Smooth muscle cell (in vitro differentiated cells): ENCODE results near the gene FTO. TPM values are rescaled to one million over a fixed set of nuclear protein-coding genes. Genes with fewer than 3 reads are reported as not detected.

Experiments used
- DNase-seq: peaks from one replicate; lab custom pipeline; 2025; ENCODE audit not compliant: unreplicated experiment; lab: John Stamatoyannopoulos, UW
- H2AFZ ChIP-seq: fragments of 200-600 bp; sonication (generic); 2 replicates; pipeline ENCODE4 v1.6.0; 2016; ENCODE audit warnings: antibody characterized with exemption, low read depth, mild to moderate bottlenecking
- H3F3A ChIP-seq: fragments of 200-600 bp; sonication (generic); 2 replicates; pipeline ENCODE4 v1.6.0; 2017; ENCODE audit warnings: antibody characterized with exemption, low read depth
- H3K27ac ChIP-seq: fragments of 200-600 bp; sonication (generic); 2 replicates; pipeline ENCODE4 v1.5.1; 2016; ENCODE audit warnings: low read depth, mild to moderate bottlenecking
- H3K27me3 ChIP-seq: fragments of 200-600 bp; sonication (generic); 2 replicates; pipeline ENCODE4 v1.6.1; 2016; ENCODE audit warnings: low read depth, mild to moderate bottlenecking
- H3K36me3 ChIP-seq: fragments of 200-600 bp; sonication (generic); 2 replicates; pipeline ENCODE4 v1.5.1; 2016; ENCODE audit warnings: low read depth
- H3K4me1 ChIP-seq: fragments of 200-600 bp; sonication (generic); 2 replicates; pipeline ENCODE4 v1.5.1; 2016; ENCODE audit warnings: low read depth
- H3K4me2 ChIP-seq: fragments of 200-600 bp; sonication (generic); 2 replicates; pipeline ENCODE4 v1.6.0; 2016; ENCODE audit warnings: mild to moderate bottlenecking
- H3K4me3 ChIP-seq: fragments of 200-600 bp; sonication (generic); 2 replicates; pipeline ENCODE4 v1.5.1; 2016; ENCODE audit warnings: mild to moderate bottlenecking
- H3K79me2 ChIP-seq: fragments of 200-600 bp; sonication (generic); 2 replicates; pipeline ENCODE4 v1.6.0; 2016; ENCODE audit warnings: low read depth, mild to moderate bottlenecking
- H3K9ac ChIP-seq: fragments of 200-600 bp; sonication (generic); 2 replicates; pipeline ENCODE4 v1.6.0; 2016; ENCODE audit warnings: low read depth
- H3K9me3 ChIP-seq: fragments of 200-600 bp; sonication (generic); replicated peaks from 2 replicates; pipeline ENCODE4 v1.5.1; 2016; ENCODE audit warnings: low read depth
- H4K20me1 ChIP-seq: fragments of 200-600 bp; sonication (generic); 2 replicates; pipeline ENCODE4 v1.6.0; 2016; ENCODE audit warnings: low read depth
- WGBS: methylation state at CpG from one replicate; pipeline ENCODE4 v1.1.7; 2016; ENCODE audit warnings: low lambda C conversion rate; 5-methylcytosine and 5-hydroxymethylcytosine counted together
- polyA plus RNA-seq: library from polyadenylated mRNA; unstranded; fragments of >200 nt; fragmentation: Nextera tagmentation; extraction: Ambion mirVana; gene quantifications from 2 replicates; pipeline ENCODE4 v1.2.1, GENCODE V29; 2016
- total RNA-seq: library from RNA; depleted of rRNA; stranded (reverse); fragments of >200 nt; gene quantifications from 2 replicates; pipeline ENCODE4 v1.2.3, GENCODE V29; 2014
- TF ChIP-seq, protein P1 (sequence below): fragments of 200-600 bp; sonication (generic); IDR thresholded peaks from 2 replicates; pipeline ENCODE4 v1.5.1; 2017; ENCODE audit warnings: borderline replicate concordance, mild to moderate bottlenecking, antibody characterized with exemption; ENCODE audit not compliant: insufficient read depth, poor library complexity, severe bottlenecking

The FTO gene
- total and polyA plus RNA-seq, 2 experiments from 2014 or later = 81.1 to 89.9 TPM

DNA sequence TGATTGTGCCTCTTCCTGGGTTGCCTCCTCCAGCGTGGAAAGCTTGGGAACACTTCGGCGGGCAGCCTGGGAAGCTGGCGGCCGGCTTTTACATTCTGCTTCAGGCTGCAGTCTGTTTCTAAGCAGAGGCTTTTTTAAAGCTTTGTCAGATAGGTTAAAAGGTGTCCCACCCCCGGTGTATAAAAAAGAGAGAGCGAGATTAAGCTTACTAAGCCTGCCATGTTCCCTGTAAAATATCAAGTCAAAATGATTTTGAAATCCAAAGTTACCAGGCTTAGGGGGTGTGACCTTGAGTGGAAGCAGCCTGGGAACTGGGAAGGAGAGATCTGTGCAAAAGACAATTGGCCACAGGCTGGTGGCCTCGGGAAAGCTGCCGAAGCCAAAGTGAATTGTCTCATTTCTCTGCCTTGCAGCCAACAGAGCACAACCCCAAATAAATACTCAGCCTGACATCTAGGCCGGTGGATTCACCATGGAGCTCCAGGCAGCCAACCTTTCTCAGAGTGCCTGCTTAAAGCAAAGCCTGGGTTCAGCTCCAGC, 254.5 kb downstream of the FTO start:
- DNase-seq = no peak
- TF ChIP-seq, protein P1, sequence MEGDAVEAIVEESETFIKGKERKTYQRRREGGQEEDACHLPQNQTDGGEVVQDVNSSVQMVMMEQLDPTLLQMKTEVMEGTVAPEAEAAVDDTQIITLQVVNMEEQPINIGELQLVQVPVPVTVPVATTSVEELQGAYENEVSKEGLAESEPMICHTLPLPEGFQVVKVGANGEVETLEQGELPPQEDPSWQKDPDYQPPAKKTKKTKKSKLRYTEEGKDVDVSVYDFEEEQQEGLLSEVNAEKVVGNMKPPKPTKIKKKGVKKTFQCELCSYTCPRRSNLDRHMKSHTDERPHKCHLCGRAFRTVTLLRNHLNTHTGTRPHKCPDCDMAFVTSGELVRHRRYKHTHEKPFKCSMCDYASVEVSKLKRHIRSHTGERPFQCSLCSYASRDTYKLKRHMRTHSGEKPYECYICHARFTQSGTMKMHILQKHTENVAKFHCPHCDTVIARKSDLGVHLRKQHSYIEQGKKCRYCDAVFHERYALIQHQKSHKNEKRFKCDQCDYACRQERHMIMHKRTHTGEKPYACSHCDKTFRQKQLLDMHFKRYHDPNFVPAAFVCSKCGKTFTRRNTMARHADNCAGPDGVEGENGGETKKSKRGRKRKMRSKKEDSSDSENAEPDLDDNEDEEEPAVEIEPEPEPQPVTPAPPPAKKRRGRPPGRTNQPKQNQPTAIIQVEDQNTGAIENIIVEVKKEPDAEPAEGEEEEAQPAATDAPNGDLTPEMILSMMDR = no peak
- H3F3A ChIP-seq = peaks cover 6% of the 10 kb centered on the region
- H3K27ac ChIP-seq = no peak overlapping the region
- no peak overlapping the region for H3K4me2 ChIP-seq
- no peak overlapping the region for H3K4me3 ChIP-seq
- 78% methylated on average over 10 of the region's 10 CpGs for WGBS
- peaks cover 9% of the 10 kb centered on the region for H3K4me1 ChIP-seq
- no peak overlapping the region for H2AFZ ChIP-seq
- H3K27me3 ChIP-seq = no peaks in the 10 kb centered on the region
- no peaks in the 10 kb centered on the region for H3K9me3 ChIP-seq
- H3K36me3 ChIP-seq = no peaks in the 10 kb centered on the region
- no peak overlapping the region for H3K9ac ChIP-seq
- H3K79me2 ChIP-seq = no peaks in the 10 kb centered on the region
- H4K20me1 ChIP-seq = peaks cover 2% of the 10 kb centered on the region

DNA sequence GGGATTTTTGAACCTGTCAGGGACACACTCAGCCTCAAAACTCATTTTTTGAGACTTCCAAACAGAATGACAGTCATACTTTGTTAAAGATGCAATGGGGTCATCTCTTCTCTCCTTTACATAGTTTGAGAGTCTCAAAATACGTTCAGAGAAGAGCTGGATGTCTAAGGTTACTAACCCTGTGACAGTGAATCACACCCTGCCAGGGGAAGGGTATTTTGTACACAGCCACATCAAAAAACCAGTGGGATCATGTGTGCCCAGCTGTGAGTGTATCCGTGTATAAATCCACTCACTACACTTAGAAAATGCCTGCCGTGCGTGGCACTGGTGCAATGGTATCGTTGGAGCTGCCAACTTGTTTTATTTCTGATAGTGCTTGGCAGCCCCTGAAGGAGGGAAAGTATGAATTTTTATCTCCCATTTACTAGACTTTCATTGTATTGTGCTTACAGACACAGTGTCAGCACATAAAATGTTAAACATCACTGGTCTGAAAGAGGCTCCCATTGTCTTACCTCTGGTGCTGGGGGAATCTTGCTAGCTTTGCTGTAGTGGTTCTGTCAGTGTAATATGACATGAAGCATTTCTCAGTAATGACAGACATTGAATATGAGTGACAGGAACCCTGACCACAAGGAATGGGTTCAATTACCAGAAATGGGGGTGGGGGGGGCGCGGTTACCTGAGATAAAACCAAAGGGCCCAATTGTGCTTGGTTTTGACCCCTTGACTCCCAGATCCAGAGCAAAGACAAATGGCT, 256.3 kb downstream of the FTO start:
- H3K36me3 ChIP-seq = no peaks in the 10 kb centered on the region
- H3K9me3 ChIP-seq = no peaks in the 10 kb centered on the region
- H3K4me1 ChIP-seq = peaks cover 9% of the 10 kb centered on the region
- no peak overlapping the region for H3K4me3 ChIP-seq
- no peak overlapping the region for H3K27ac ChIP-seq
- peak overlapping the region; percentile 65 for H3K4me2 ChIP-seq
- DNase-seq = no peak
- H3K9ac ChIP-seq = no peak overlapping the region
- H3K79me2 ChIP-seq = no peaks in the 10 kb centered on the region
- H2AFZ ChIP-seq = no peak overlapping the region
- H3K27me3 ChIP-seq = no peaks in the 10 kb centered on the region
- 76% methylated on average over 7 of the region's 7 CpGs for WGBS
- TF ChIP-seq, protein P1 = no peak
- H4K20me1 ChIP-seq = peaks cover 2% of the 10 kb centered on the region
- peaks cover 6% of the 10 kb centered on the region for H3F3A ChIP-seq

DNA sequence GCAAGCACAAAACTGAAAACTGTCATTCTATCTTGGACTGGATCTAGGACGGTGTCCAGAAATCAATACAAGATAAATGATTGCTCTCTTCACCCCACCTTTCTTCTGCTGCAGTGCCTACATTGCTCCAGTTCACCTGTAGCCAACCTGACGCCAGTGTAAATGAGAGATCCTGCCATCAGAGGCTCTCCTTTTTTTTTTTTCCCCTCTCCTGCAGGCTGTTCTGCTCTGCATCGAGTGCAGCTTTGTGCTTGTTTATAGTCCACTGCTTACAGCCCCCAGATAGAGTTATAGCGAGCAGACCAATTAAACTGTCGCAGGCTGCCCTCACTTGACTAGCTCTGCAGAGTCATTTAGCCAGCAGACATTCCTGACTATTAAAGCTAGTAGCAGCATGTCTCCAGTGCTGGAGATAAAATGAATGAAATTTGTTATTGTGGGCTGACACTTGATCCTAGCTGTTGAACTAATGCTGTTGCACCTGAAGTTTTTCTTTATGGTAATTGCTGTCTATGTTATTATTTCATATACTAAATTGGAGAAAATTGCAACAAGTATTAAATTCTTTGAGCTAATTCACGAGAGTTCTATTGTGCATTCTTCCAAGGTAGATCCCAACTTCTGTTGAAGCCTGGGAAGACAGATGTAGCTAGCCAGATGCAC, 257.1 kb downstream of the FTO start:
- no peak overlapping the region for H3K9ac ChIP-seq
- H3K79me2 ChIP-seq = no peaks in the 10 kb centered on the region
- H3K4me1 ChIP-seq = peaks cover 9% of the 10 kb centered on the region
- no peaks in the 10 kb centered on the region for H3K36me3 ChIP-seq
- no peak overlapping the region for H2AFZ ChIP-seq
- DNase-seq = no peak
- H3K27me3 ChIP-seq = no peaks in the 10 kb centered on the region
- TF ChIP-seq, protein P1 = no peak
- no peak overlapping the region for H3K27ac ChIP-seq
- no peak overlapping the region for H3K4me3 ChIP-seq
- peaks cover 2% of the 10 kb centered on the region for H4K20me1 ChIP-seq
- peak overlapping the region; percentile 65 for H3K4me2 ChIP-seq
- WGBS = 36% methylated on average over 6 of the region's 6 CpGs
- H3K9me3 ChIP-seq = no peaks in the 10 kb centered on the region
- peaks cover 6% of the 10 kb centered on the region for H3F3A ChIP-seq
